BE2C (cell line): Measurements from ENCODE around the gene PSMA7.
A peak's percentile ranks its signal among the peaks of the same experiment; 100 is the strongest.

Experiments used
- DNase-seq: peaks from one replicate; pipeline ENCODE4 v3.0.0-alpha.2; 2020
- H3K27me3 ChIP-seq: fragments of 250-450 bp; sonication (Bioruptor Pico); 2 replicates; pipeline ENCODE4 v1.5.1; 2020; ENCODE audit warnings: mild to moderate bottlenecking
- H3K36me3 ChIP-seq: fragments of 250-450 bp; sonication (Bioruptor Pico); 2 replicates; pipeline ENCODE4 v1.5.1; 2020; ENCODE audit warnings: mild to moderate bottlenecking
- H3K4me1 ChIP-seq: fragments of 250-450 bp; sonication (Bioruptor Pico); 2 replicates; pipeline ENCODE4 v1.5.1; 2020
- H3K4me3 ChIP-seq: 2 replicates; pipeline ENCODE4 v1.5.1; 2011; ENCODE audit warnings: low read depth, low read length
- H3K9me3 ChIP-seq: fragments of 250-450 bp; sonication (Bioruptor Pico); 2 replicates; pipeline ENCODE4 v1.5.1; 2020
- CTCF ChIP-seq: IDR thresholded peaks from 2 replicates; pipeline ENCODE4 v1.5.1; 2012; ENCODE audit warnings: mild to moderate bottlenecking, low read depth, low read length

The PSMA7 gene

DNA sequence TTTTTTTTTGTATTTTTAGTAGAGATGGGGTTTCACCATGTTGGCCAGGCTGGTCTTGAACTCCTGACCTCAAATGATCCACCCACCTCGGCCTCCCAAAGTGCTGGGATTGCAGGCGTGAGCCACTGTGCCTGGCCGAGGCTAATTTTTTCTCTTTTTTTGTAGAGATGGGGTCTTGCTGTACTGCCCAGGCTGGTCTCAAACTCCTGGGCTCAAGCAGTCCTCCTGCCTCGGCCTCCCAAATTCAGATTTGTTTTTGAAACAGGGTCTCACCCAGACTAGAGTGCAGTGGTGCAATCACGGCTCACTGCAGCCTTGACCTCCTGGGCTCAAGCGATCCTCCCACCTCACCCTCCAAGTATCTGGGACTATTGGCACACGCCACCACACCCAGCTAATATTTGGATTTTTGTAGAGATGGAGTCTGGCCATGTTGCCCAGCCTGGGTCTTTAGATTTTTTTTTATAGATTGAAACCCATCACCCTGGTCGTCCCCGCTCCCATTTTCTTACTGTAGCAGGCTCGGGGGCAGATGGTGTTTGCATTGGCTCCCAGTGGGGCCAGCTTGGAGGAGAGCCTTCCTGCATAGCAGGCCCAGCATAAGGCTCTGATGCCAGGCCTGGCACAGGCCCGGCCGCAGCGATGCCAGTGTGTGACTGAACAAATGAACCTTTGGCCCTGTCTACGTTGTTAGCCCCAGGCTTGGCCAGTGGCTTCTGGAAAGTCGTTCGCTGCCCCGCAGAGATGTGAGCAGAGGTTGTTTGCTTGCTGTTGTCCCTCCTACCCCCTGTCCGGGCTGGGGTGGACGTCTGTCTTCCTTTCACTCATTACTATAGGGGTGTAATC lies 35.3 kb upstream of the PSMA7 start:
- Histone ChIP-seq H3K36me3 (peaks cover 27% of the 10 kb centered on the region), H3K9me3 (no peaks in the 10 kb centered on the region), H3K4me3 (no peak overlapping the region), H3K4me1 (no peaks in the 10 kb centered on the region; the same call in none of the 2 replicates), H3K27me3 (no peaks in the 10 kb centered on the region)
- no peak for TF ChIP-seq CTCF
- DNase-seq = no peak

DNA sequence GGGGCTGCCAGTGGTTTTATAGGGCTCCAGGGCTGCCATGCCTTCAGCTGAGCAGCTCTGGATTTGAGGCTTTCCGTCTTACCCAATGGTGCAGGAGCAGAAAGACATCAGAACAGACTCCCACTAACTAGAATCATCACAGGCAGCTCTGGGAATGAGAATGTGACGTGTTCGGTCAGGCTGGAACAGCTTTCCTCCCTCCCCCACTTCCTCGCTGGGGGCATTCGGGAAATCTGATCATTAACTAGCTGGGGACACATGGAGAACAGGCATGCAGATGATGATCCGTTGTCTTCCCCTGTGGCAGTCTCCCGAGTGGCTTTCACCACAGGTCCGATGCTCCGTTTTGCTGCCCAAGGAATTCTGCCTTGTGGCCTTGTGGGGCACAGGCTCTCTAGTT lies 34.1 kb upstream of the PSMA7 start:
- Histone ChIP-seq H3K27me3 (no peaks in the 10 kb centered on the region), H3K36me3 (peaks cover 20% of the 10 kb centered on the region), H3K4me1 (no peaks in the 10 kb centered on the region; the same call in 1 of the 2 replicates), H3K4me3 (peak overlapping the region; percentile 6), H3K9me3 (no peaks in the 10 kb centered on the region)
- TF ChIP-seq CTCF = no peak
- DNase-seq = peak; percentile 52

- Histone ChIP-seq H3K36me3 (peaks cover 20% of the 10 kb centered on the region), H3K4me1 (no peaks in the 10 kb centered on the region; the same call in 1 of the 2 replicates), H3K4me3 (peak overlapping the region; percentile 6), H3K27me3 (no peaks in the 10 kb centered on the region), H3K9me3 (no peaks in the 10 kb centered on the region)
- TF ChIP-seq CTCF = no peak
- DNase-seq = peak; percentile 30
Observed at GRCh38 chr20:62176866-62177265, 33.7 kb upstream of the PSMA7 start.

GRCh38 chr20:62175711-62176110 lies 32.5 kb upstream of the PSMA7 start:
- no peak for DNase-seq
- Histone ChIP-seq H3K9me3 (no peaks in the 10 kb centered on the region), H3K4me3 (no peak overlapping the region), H3K4me1 (no peaks in the 10 kb centered on the region; the same call in 1 of the 2 replicates), H3K36me3 (peaks cover 20% of the 10 kb centered on the region), H3K27me3 (no peaks in the 10 kb centered on the region)
- no peak for TF ChIP-seq CTCF

GRCh38 chr20:62174870-62175624 lies 31.9 kb upstream of the PSMA7 start:
- H3K36me3 ChIP-seq = peaks cover 20% of the 10 kb centered on the region
- DNase-seq = no peak
- TF ChIP-seq CTCF = no peak
- no peaks in the 10 kb centered on the region for H3K9me3 ChIP-seq
- no peaks in the 10 kb centered on the region; the same call in 1 of the 2 replicates for H3K4me1 ChIP-seq
- H3K27me3 ChIP-seq = no peaks in the 10 kb centered on the region
- no peak overlapping the region for H3K4me3 ChIP-seq
